Tibial nerve (tissue), 4 donors: ENCODE measurements around the gene SLC44A4. TPM values are rescaled to one million over a fixed set of nuclear protein-coding genes. Genes with fewer than 3 reads are reported as not detected.
"Not testable (repeated sequence)": the region's sequence is repeated elsewhere in the genome, so short reads cannot be mapped to it uniquely, and the experiment has no call there.

ENCODE experiments used
- DNase-seq, 2 donors: peaks; one replicate each; pipeline ENCODE4 v3.0.0-alpha.2; 2019; ENCODE audit warnings: low spot score in 2 of 2
- H3K27ac ChIP-seq, 4 donors: fragments of 200-600 bp; sonication (generic) in 3 of 4; one replicate each; pipeline ENCODE4 v1.5.1; 2017 to 2019; ENCODE audit warnings: mild to moderate bottlenecking in 1 of 4
- H3K27me3 ChIP-seq, 2 donors: fragments of 200-600 bp; sonication (generic) in 1 of 2; one replicate each; pipeline versions ENCODE4 v1.5.1 to v1.6.0; 2017 to 2019
- H3K36me3 ChIP-seq, 3 donors: fragments of 200-600 bp; sonication (generic); one replicate each; pipeline ENCODE4 v1.5.1; 2018 to 2019
- H3K4me1 ChIP-seq, 4 donors: fragments of 200-600 bp; sonication (generic) in 3 of 4; one replicate each; pipeline ENCODE4 v1.5.1; 2017 to 2019
- H3K4me3 ChIP-seq, 4 donors: fragments of 200-600 bp; sonication (generic) in 3 of 4; one replicate each; pipeline ENCODE4 v1.5.1; 2017 to 2019; ENCODE audit warnings: mild to moderate bottlenecking in 1 of 4, moderate library complexity in 1 of 4
- H3K9me3 ChIP-seq, 4 donors: fragments of 200-600 bp; sonication (generic) in 3 of 4; one replicate each; pipeline ENCODE4 v1.5.1; 2017 to 2019
- CTCF ChIP-seq, 5 experiments: fragments of 200-600 bp in 3 of 5; fragments of 450-650 bp in 2 of 5; sonication (generic) in 3 of 5; IDR thresholded peaks; one replicate each; pipeline ENCODE4 v1.5.1; 2016 to 2019; ENCODE audit warnings: antibody characterized with exemption in 5 of 5, mild to moderate bottlenecking in 3 of 5, moderate library complexity in 2 of 5
- EP300 ChIP-seq, 2 donors: sonication (generic); formaldehyde crosslinking; IDR thresholded peaks; one replicate each; pipeline ENCODE4 v1.6.1; 2017; ENCODE audit warnings: antibody characterized with exemption in 2 of 2, mild to moderate bottlenecking in 1 of 2
- POLR2A ChIP-seq, 2 donors: fragments of 450-650 bp; IDR thresholded peaks; one replicate each; pipeline ENCODE4 v1.6.1; 2017; ENCODE audit warnings: antibody characterized with exemption in 2 of 2, mild to moderate bottlenecking in 2 of 2, moderate library complexity in 2 of 2
- whole genome bisulfite sequencing, 2 donors: methylation state at CpG; one replicate each; pipeline ENCODE4 v1.1.5; 2018; 5-methylcytosine and 5-hydroxymethylcytosine counted together
- total RNA-seq, 4 donors: library from RNA; depleted of rRNA; stranded (reverse); fragments of >200 nt; gene quantifications; one replicate each; pipeline ENCODE4 v1.1.0, GENCODE V29; 2016

The SLC44A4 gene
- total RNA-seq, 4 donors from 2014 or later = 0.22 to 0.84 (median 0.59) TPM; not detected in 1

GRCh38 chr6:31864818-31865204 lies 14.0 kb downstream of the SLC44A4 start:
- 72 to 80% methylated on average over 8 of the region's 8 CpGs for WGBS, 2 donors
- Histone ChIP-seq H3K4me3 (no peak overlapping the region), H3K36me3 (peaks cover 0 to 12% (median 0%) of the 10 kb centered on the region in 3 donors), H3K9me3 (no peaks in the 10 kb centered on the region), H3K27me3 (no peaks in the 10 kb centered on the region), H3K4me1 (peaks cover 0 to 35% (median 16%) of the 10 kb centered on the region in 4 donors), H3K27ac (peak overlapping the region in 3 of 4 donors; percentile 36 to 89 (median 89))
- DNase-seq = no peak
- TF ChIP-seq CTCF (IDR thresholded peaks at IDR 0.05) (no peak), EP300 (IDR thresholded peaks at IDR 0.05) (no peak), POLR2A (IDR thresholded peaks at IDR 0.05) (no peak)

DNA sequence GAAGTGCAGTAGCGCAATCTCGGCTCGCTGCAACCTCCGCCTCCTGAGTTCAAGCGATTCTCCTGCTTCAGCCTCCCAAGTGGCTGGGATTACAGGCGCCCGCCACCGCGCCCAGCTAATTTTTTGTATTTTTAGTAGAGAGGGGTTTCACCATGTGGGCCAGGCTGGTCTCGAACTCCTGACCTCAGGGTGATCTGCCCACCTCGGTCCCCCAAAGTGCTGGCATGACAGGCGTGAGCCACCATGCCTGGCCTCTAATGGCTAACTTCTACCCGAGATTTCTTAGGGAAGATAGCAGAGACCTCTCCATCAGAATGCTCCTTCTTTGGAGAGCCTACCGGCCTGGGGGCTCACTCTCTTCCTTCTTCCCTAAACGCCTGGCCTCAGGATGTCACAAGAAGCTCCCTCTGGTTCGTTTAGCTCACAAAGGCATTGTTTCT lies 14.7 kb downstream of the SLC44A4 start:
- peak overlapping the region; percentile 26 to 69 (median 42) for H3K4me3 ChIP-seq
- peak in 1 of 5 experiments; percentile 5 for TF ChIP-seq CTCF (IDR thresholded peaks at IDR 0.05)
- peak overlapping the region in 3 of 4 donors; percentile 67 to 89 (median 89) for H3K27ac ChIP-seq
- WGBS, 2 donors = 14 to 16% methylated on average over 15 to 16 of the region's 16 CpGs
- H3K9me3 ChIP-seq, H3K27me3 ChIP-seq, DNase-seq: not testable (repeated sequence)
- peaks cover 0 to 35% (median 16%) of the 10 kb centered on the region in 4 donors for H3K4me1 ChIP-seq
- peaks cover 3 to 19% (median 6%) of the 10 kb centered on the region in 3 donors for H3K36me3 ChIP-seq

DNA sequence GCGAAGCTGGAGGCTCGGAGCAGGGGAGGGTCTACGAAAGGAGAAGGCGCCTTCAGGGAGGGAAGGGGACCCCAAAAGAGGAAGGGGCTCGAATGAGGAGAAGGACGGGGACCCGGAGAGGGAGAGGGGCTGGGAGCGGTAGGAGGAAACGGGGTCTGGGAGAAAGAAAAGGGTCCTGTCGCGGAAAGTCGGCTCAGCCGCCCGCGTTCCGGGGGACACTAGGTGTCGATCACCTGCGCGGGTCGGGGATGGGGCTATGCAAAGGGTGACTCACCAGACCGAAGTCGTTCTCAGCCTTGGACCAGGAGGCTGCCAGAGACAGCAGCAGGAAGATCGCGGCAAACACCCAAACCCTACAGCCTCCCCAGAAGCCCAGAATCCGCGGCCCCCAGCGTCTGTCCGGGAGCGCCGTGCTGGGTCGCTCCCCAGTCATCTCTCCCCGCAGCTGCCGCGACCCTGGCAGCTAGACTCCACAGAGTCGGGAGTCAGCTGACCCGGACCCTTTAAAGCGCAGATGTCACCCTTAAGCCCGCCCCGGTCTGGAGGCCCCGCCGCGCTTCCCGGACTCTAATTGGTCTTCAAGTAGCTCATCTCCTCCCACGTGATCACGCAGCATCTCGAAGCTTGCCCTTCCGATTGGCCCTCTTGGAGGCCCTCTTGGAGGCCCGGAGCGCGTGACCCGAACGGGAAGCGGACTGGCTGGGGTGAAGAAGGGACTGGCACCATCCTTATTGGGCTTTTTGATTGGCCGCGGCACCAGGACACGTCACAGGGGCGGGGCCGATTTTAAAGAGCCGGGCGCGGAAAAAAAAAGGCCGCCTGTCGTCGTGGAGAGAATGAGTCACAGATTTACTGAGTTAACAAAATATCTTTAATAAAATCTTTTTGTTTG lies 16.2 kb downstream of the SLC44A4 start, which contains the start of gene NEU1:
Gene NEU1 (minus strand): TSS at position 478 of the 892 bp plus-strand sequence. CDS start 45 bp downstream, at position 433.
- Histone ChIP-seq H3K4me1 (peaks cover 0 to 35% (median 16%) of the 10 kb centered on the region in 4 donors), H3K36me3 (peaks cover 3 to 35% (median 10%) of the 10 kb centered on the region in 3 donors), H3K27me3 (no peaks in the 10 kb centered on the region), H3K9me3 (no peaks in the 10 kb centered on the region), H3K27ac (peak within 1 kb of the TSS; percentile 75 to 89 (median 85)), H3K4me3 (peak within 1 kb of the TSS; percentile 40 to 69 (median 67))
- 0 to 1% methylated on average over 64 of the region's 64 CpGs for WGBS, 2 donors
- peak; percentile 98 to 99 for DNase-seq
- TF ChIP-seq POLR2A (IDR thresholded peaks at IDR 0.05) = peak; percentile 92 to 97
- TF ChIP-seq EP300 (IDR thresholded peaks at IDR 0.05) = peak; percentile 98 to 99
- peak in 2 of 5 experiments; percentile 42 to 51 for TF ChIP-seq CTCF (IDR thresholded peaks at IDR 0.05)

GRCh38 chr6:31861919-31862343 lies 16.9 kb downstream of the SLC44A4 start:
- Histone ChIP-seq H3K4me1 (peaks cover 0 to 35% (median 16%) of the 10 kb centered on the region in 4 donors), H3K36me3 (peaks cover 3 to 41% (median 10%) of the 10 kb centered on the region in 3 donors), H3K27me3 (no peaks in the 10 kb centered on the region), H3K27ac (peak overlapping the region; percentile 75 to 89 (median 80)), H3K9me3 (no peaks in the 10 kb centered on the region), H3K4me3 (peak overlapping the region; percentile 40 to 69 (median 67))
- no peak for DNase-seq
- no peak for TF ChIP-seq EP300 (IDR thresholded peaks at IDR 0.05)
- TF ChIP-seq POLR2A (IDR thresholded peaks at IDR 0.05) = no peak
- no peak for TF ChIP-seq CTCF (IDR thresholded peaks at IDR 0.05)
- 35 to 36% methylated on average over 17 of the region's 17 CpGs for WGBS, 2 donors

DNA sequence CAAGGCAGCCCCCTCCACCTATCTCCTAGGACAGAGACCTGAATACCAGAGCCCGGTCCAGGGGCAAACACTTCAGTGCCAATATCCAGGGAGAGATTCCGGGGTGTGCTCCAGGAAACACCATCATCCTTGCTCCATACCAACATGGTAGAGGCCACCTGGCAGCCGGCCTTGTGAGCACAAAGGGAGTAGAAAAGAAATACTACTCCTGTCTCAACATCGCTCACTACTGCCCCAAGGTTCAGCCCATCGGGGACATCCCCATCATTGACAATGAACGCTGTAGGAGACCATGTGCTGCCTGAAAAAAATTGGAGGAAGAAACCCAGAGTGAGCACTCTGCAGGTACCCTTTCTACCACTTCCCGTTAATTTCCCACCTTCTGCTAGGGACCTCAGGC lies 17.6 kb downstream of the SLC44A4 start:
- no peaks in the 10 kb centered on the region for H3K27me3 ChIP-seq
- peaks cover 3 to 47% (median 10%) of the 10 kb centered on the region in 3 donors for H3K36me3 ChIP-seq
- H3K27ac ChIP-seq = no peak overlapping the region
- H3K4me1 ChIP-seq = peaks cover 0 to 35% (median 16%) of the 10 kb centered on the region in 4 donors
- DNase-seq = no peak
- WGBS, 2 donors = 87 to 89% methylated on average over 7 of the region's 7 CpGs
- TF ChIP-seq EP300 (IDR thresholded peaks at IDR 0.05) = no peak
- TF ChIP-seq POLR2A (IDR thresholded peaks at IDR 0.05) = no peak
- TF ChIP-seq CTCF (IDR thresholded peaks at IDR 0.05) = no peak
- H3K4me3 ChIP-seq = no peak overlapping the region
- no peaks in the 10 kb centered on the region for H3K9me3 ChIP-seq
